Endothelial cell (in vitro differentiated cells): ENCODE measurements around the gene TIMM9. TPM values are rescaled to one million over a fixed set of nuclear protein-coding genes. Genes with fewer than 3 reads are reported as not detected.
"Not testable (repeated sequence)": the region's sequence is repeated elsewhere in the genome, so short reads cannot be mapped to it uniquely, and the experiment has no call there.

Experiments
- DNase-seq: peaks from one replicate; pipeline ENCODE4 v3.0.0; 2021; ENCODE audit warnings: low spot score
- H3K27ac Mint-ChIP-seq: one replicate; pipeline ENCODE4 v1.8.0; 2021; ENCODE audit warnings: mixed read lengths, inconsistent platforms; ENCODE audit not compliant: unreplicated experiment
- H3K27me3 Mint-ChIP-seq: one replicate; pipeline ENCODE4 v1.8.0; 2021; ENCODE audit warnings: mild to moderate bottlenecking, moderate library complexity, mixed read lengths, inconsistent platforms; ENCODE audit not compliant: unreplicated experiment
- H3K36me3 Mint-ChIP-seq: one replicate; pipeline ENCODE4 v1.8.0; 2021; ENCODE audit warnings: mild to moderate bottlenecking, low read depth, mixed read lengths, inconsistent platforms; ENCODE audit not compliant: unreplicated experiment
- H3K4me1 Mint-ChIP-seq: one replicate; pipeline ENCODE4 v1.8.0; 2021; ENCODE audit warnings: mild to moderate bottlenecking, mixed read lengths, inconsistent platforms; ENCODE audit not compliant: unreplicated experiment
- H3K4me3 Mint-ChIP-seq: one replicate; pipeline ENCODE4 v1.8.0; 2021; ENCODE audit warnings: mild to moderate bottlenecking, mixed read lengths, inconsistent platforms; ENCODE audit not compliant: unreplicated experiment
- H3K9me3 Mint-ChIP-seq: one replicate; pipeline ENCODE4 v1.8.0; 2021; ENCODE audit warnings: mixed read lengths, inconsistent platforms; ENCODE audit not compliant: unreplicated experiment
- CTCF ChIP-seq: fragments of 200-600 bp; sonication (generic); IDR thresholded peaks from one replicate; pipeline ENCODE4 v1.5.0; 2021; ENCODE audit warnings: antibody characterized with exemption; ENCODE audit not compliant: unreplicated experiment
- total RNA-seq: library from RNA; stranded (reverse); fragmentation: NEBNext Ultra II Directional; extraction: Animal tissue kit (Norgen Biotek cat#: 25700); gene quantifications from one replicate; pipeline ENCODE4 v1.2.1, GENCODE V29; 2021; ENCODE audit not compliant: unreplicated experiment

Gene TIMM9
- total RNA-seq, 1 donor from 2014 or later: 42.1 TPM

GRCh38 chr14:58444627-58445026 lies 17.3 kb upstream of the TIMM9 start:
- H3K9me3 Mint-ChIP-seq: no peaks in the 10 kb centered on the region
- no peak for TF ChIP-seq CTCF
- no peaks in the 10 kb centered on the region for H3K4me1 Mint-ChIP-seq
- no peak overlapping the region for H3K27ac Mint-ChIP-seq
- no peak overlapping the region for H3K4me3 Mint-ChIP-seq
- H3K27me3 Mint-ChIP-seq: no peaks in the 10 kb centered on the region
- peaks cover 4% of the 10 kb centered on the region for H3K36me3 Mint-ChIP-seq
- no peak for DNase-seq

GRCh38 chr14:58439476-58439875 lies 12.1 kb upstream of the TIMM9 start:
- H3K4me3 Mint-ChIP-seq: no peak overlapping the region
- H3K4me1 Mint-ChIP-seq: no peaks in the 10 kb centered on the region
- DNase-seq: no peak
- H3K27ac Mint-ChIP-seq: no peak overlapping the region
- no peaks in the 10 kb centered on the region for H3K9me3 Mint-ChIP-seq
- H3K36me3 Mint-ChIP-seq: peaks cover 8% of the 10 kb centered on the region
- peaks cover 2% of the 10 kb centered on the region for H3K27me3 Mint-ChIP-seq
- TF ChIP-seq CTCF: no peak

GRCh38 chr14:58430156-58430555 lies 2.8 kb upstream of the TIMM9 start:
- Mint-ChIP-seq H3K9me3 (no peaks in the 10 kb centered on the region), H3K4me1 (peaks cover 11% of the 10 kb centered on the region), H3K4me3 (no peak overlapping the region), H3K36me3 (no peaks in the 10 kb centered on the region), H3K27me3 (peaks cover 7% of the 10 kb centered on the region), H3K27ac (no peak overlapping the region)
- no peak for DNase-seq
- TF ChIP-seq CTCF: no peak

- Mint-ChIP-seq H3K9me3 (no peaks in the 10 kb centered on the region), H3K4me1 (peaks cover 11% of the 10 kb centered on the region), H3K27ac (peak overlapping the region; percentile 98), H3K36me3 (peaks cover 3% of the 10 kb centered on the region), H3K4me3 (peak overlapping the region; percentile 99), H3K27me3 (peaks cover 7% of the 10 kb centered on the region)
- TF ChIP-seq CTCF: no peak
- peak; percentile 10 for DNase-seq
Observed at GRCh38 chr14:58428118-58428683, 870 bp upstream of the TIMM9 start.

- peaks cover 11% of the 10 kb centered on the region for H3K4me1 Mint-ChIP-seq
- H3K27me3 Mint-ChIP-seq: peaks cover 7% of the 10 kb centered on the region
- no peak for TF ChIP-seq CTCF
- H3K9me3 Mint-ChIP-seq: no peaks in the 10 kb centered on the region
- peak overlapping the region; percentile 99 for H3K4me3 Mint-ChIP-seq
- peaks cover 3% of the 10 kb centered on the region for H3K36me3 Mint-ChIP-seq
- peak overlapping the region; percentile 98 for H3K27ac Mint-ChIP-seq
- peak; percentile 57 for DNase-seq
Observed at GRCh38 chr14:58426670-58427280, 556 bp downstream of the TIMM9 start.

GRCh38 chr14:58416934-58417333 lies 10.4 kb downstream of the TIMM9 start:
- not testable (repeated sequence) for H3K27ac Mint-ChIP-seq, DNase-seq, H3K4me1 Mint-ChIP-seq, H3K9me3 Mint-ChIP-seq, H3K27me3 Mint-ChIP-seq
- peaks cover 33% of the 10 kb centered on the region for H3K36me3 Mint-ChIP-seq
- peak overlapping the region; percentile 53 for H3K4me3 Mint-ChIP-seq
